HepG2 (cell line): Measurements from ENCODE around the gene TOB2. TPM values are rescaled to one million over a fixed set of nuclear protein-coding genes. Genes with fewer than 3 reads are reported as not detected.

Experiments used
- CHD2 ChIP-seq: IDR thresholded peaks from 2 replicates; pipeline ENCODE4 v1.6.1; 2011; ENCODE audit warnings: low read depth, low read length, improper control_type of control experiment
- DRAP1 ChIP-seq: IDR thresholded peaks from 2 replicates; pipeline ENCODE4 v1.6.1; 2016; ENCODE audit warnings: missing genetic modification reagents, missing compliant biosample characterization
- ELF1 ChIP-seq: sonication (generic); formaldehyde crosslinking; IDR thresholded peaks from 2 replicates; pipeline ENCODE4 v1.4.0; 2020; ENCODE audit warnings: missing genetic modification reagents
- FIP1L1 ChIP-seq: fragments of 200-400 bp; formaldehyde crosslinking; IDR thresholded peaks from 2 replicates; pipeline ENCODE4 v1.6.1; 2018; ENCODE audit warnings: low read depth, mild to moderate bottlenecking, low read length, moderate library complexity, borderline replicate concordance; ENCODE audit not compliant: insufficient read depth
- GLI4 ChIP-seq: sonication (generic); formaldehyde crosslinking; IDR thresholded peaks from 2 replicates; pipeline ENCODE4 v1.5.1; 2020; ENCODE audit warnings: missing genetic modification reagents, mild to moderate bottlenecking, moderate library complexity, borderline replicate concordance
- HMGA1 ChIP-seq: sonication (generic); formaldehyde crosslinking; conservative IDR thresholded peaks from 2 replicates; pipeline ENCODE4 v1.4.0; 2020; ENCODE audit warnings: missing genetic modification reagents
- HOXA9 ChIP-seq: sonication (generic); formaldehyde crosslinking; IDR thresholded peaks from 2 replicates; pipeline ENCODE4 v1.8.1; 2022; ENCODE audit warnings: missing genetic modification reagents, mild to moderate bottlenecking, moderate library complexity, borderline replicate concordance
- IRX3 ChIP-seq: sonication (generic); formaldehyde crosslinking; IDR thresholded peaks from 2 replicates; pipeline ENCODE4 v1.8.1; 2023; ENCODE audit warnings: mild to moderate bottlenecking, low read depth, missing genetic modification reagents, borderline replicate concordance
- KMT2A ChIP-seq: sonication (generic); formaldehyde crosslinking; IDR thresholded peaks from 2 replicates; pipeline ENCODE4 v1.4.0; 2020; ENCODE audit warnings: missing genetic modification reagents
- MBD4 ChIP-seq: IDR thresholded peaks from 2 replicates; pipeline ENCODE4 v1.6.1; 2012; ENCODE audit warnings: low read length, inconsistent platforms, borderline replicate concordance
- MED1 ChIP-seq: sonication (generic); formaldehyde crosslinking; IDR thresholded peaks from 2 replicates; pipeline ENCODE4 v1.4.0; 2020; ENCODE audit warnings: missing genetic modification reagents
- MEIS1 ChIP-seq: sonication (generic); formaldehyde crosslinking; IDR thresholded peaks from 2 replicates; pipeline ENCODE4 v1.9.0; 2021; ENCODE audit warnings: mild to moderate bottlenecking, missing genetic modification reagents, moderate library complexity, borderline replicate concordance
- MXI1 ChIP-seq: IDR thresholded peaks from 3 replicates; pipeline ENCODE4 v1.6.1; 2012; ENCODE audit warnings: low read depth, low read length, inconsistent platforms, borderline replicate concordance
- NCOR1 ChIP-seq: fragments of 200-600 bp; sonication (generic); IDR thresholded peaks from 2 replicates; pipeline ENCODE4 v1.7.0; 2017; ENCODE audit warnings: antibody characterized with exemption, low read length, borderline replicate concordance
- SMARCC2 ChIP-seq: fragments of 450-650 bp; IDR thresholded peaks from 2 replicates; pipeline ENCODE4 v1.6.1; 2017; ENCODE audit warnings: antibody characterized with exemption, mild to moderate bottlenecking
- SNAPC5 ChIP-seq: sonication (generic); formaldehyde crosslinking; IDR thresholded peaks from 2 replicates; pipeline ENCODE4 v1.8.1; 2023; ENCODE audit warnings: mild to moderate bottlenecking, missing genetic modification reagents, borderline replicate concordance
- SRSF1 ChIP-seq: fragments of 200-400 bp; formaldehyde crosslinking; optimal IDR thresholded peaks from 2 replicates; pipeline ENCODE3; 2017; ENCODE audit warnings: mild to moderate bottlenecking, low read depth, low read length, moderate library complexity
- ZBTB25 ChIP-seq: IDR thresholded peaks from 2 replicates; pipeline ENCODE4 v1.6.1; 2018; ENCODE audit warnings: missing genetic modification reagents
- ZNF12 ChIP-seq: sonication (generic); formaldehyde crosslinking; IDR thresholded peaks from 2 replicates; pipeline ENCODE4 v1.5.0; 2020; ENCODE audit warnings: missing genetic modification reagents
- ZNF331 ChIP-seq: sonication (generic); formaldehyde crosslinking; IDR thresholded peaks from 2 replicates; pipeline ENCODE4 v1.4.0; 2020; ENCODE audit warnings: missing genetic modification reagents
- ZNF513 ChIP-seq: sonication (generic); formaldehyde crosslinking; conservative IDR thresholded peaks from 2 replicates; pipeline ENCODE4 v1.5.0; 2020; ENCODE audit warnings: missing genetic modification reagents
- ZNF552 ChIP-seq: sonication (generic); formaldehyde crosslinking; IDR thresholded peaks from 2 replicates; pipeline ENCODE4 v1.9.0; 2022; ENCODE audit warnings: missing genetic modification reagents, mild to moderate bottlenecking, borderline replicate concordance
- ZNF770 ChIP-seq: sonication (generic); formaldehyde crosslinking; IDR thresholded peaks from 2 replicates; pipeline ENCODE4 v1.5.0; 2020; ENCODE audit warnings: mild to moderate bottlenecking, missing genetic modification reagents
- ZNF775 ChIP-seq: sonication (generic); formaldehyde crosslinking; IDR thresholded peaks from 2 replicates; pipeline ENCODE4 v1.4.0; 2020; ENCODE audit warnings: missing genetic modification reagents, mild to moderate bottlenecking, moderate library complexity, borderline replicate concordance
- polyA plus RNA-seq, 8 experiments: library from polyadenylated mRNA; depleted of rRNA in 3 of 8; stranded (reverse) in 7 of 8; unstranded in 1 of 8; fragments of >200 nt; fragmentation: Illumina TruSeq in 4 of 8; extraction: Trizol in 4 of 8; gene quantifications; 2 replicates each; pipeline versions ENCODE4 v1.2.1 to v1.2.3, GENCODE V29; 2011 to 2016; ENCODE audit warnings: low read depth in 4 of 8, missing spikeins in 1 of 8, mixed read lengths in 1 of 8; ENCODE audit not compliant: insufficient read depth in 1 of 8
- total RNA-seq, 5 experiments: library from RNA; depleted of rRNA; stranded (reverse); fragments of >200 nt; fragmentation: Illumina TruSeq; extraction: Trizol; gene quantifications; 2 replicates each; pipeline ENCODE4 v1.2.3, GENCODE V29; 2016; ENCODE audit warnings: low read depth in 1 of 5

TOB2 gene
- total and polyA plus RNA-seq, 2 of the 13 experiments (the other 11 are each of a cell fraction or from before 2014, with no cell fraction given), result 12.2 to 13.7 TPM

GRCh38 chr22:41447435-41448188 is 1.0 kb upstream of the TOB2 start (continued):
- no peak for TF ChIP-seq GLI4 (CRISPR knock-in tag)
- TF ChIP-seq HMGA1, result no peak
- 0 out of 2 replicates have a peak, but pooled peaks have one; percentile 75 for TF ChIP-seq HOXA9 (CRISPR knock-in tag)
- no peak for TF ChIP-seq DRAP1 (CRISPR knock-in tag)
- no peak for TF ChIP-seq MEIS1 (CRISPR knock-in tag)
- TF ChIP-seq MED1, result peak; percentile 14; the same call in 1 of the 2 replicates
- 0 out of 2 replicates have a peak, but pooled peaks have one; percentile 41 for TF ChIP-seq ZNF775 (CRISPR knock-in tag)
- TF ChIP-seq ZBTB25, result 0 out of 2 replicates have a peak, but pooled peaks have one; percentile 9
- no peak for TF ChIP-seq KMT2A (CRISPR knock-in tag)
- no peak for TF ChIP-seq SMARCC2
- TF ChIP-seq MBD4, result no peak
- no peak for TF ChIP-seq MXI1
- peak; percentile 52; the same call in 1 of the 2 replicates for TF ChIP-seq NCOR1
- peak; percentile 48; the same call in 1 of the 2 replicates for TF ChIP-seq IRX3 (CRISPR knock-in tag)
- no peak for TF ChIP-seq ZNF770 (CRISPR knock-in tag)
- no peak for TF ChIP-seq SNAPC5 (CRISPR knock-in tag)
- TF ChIP-seq SRSF1, result no peak
- no peak for TF ChIP-seq FIP1L1
- 0 out of 2 replicates have a peak, but pooled peaks have one; percentile 64 for TF ChIP-seq ZNF513 (CRISPR knock-in tag)
- TF ChIP-seq ELF1, result no peak
- no peak for TF ChIP-seq ZNF552 (CRISPR knock-in tag)
- TF ChIP-seq ZNF331, result no peak
- TF ChIP-seq CHD2, result no peak
- TF ChIP-seq ZNF12, result 0 out of 2 replicates have a peak, but pooled peaks have one; percentile 13
